SJSA1 (cell line): ENCODE results near the gene RAB37. TPM values are rescaled to one million over a fixed set of nuclear protein-coding genes. Genes with fewer than 3 reads are reported as not detected.

ENCODE experiments used
- DNase-seq, 2 experiments: peaks; one replicate each; pipeline ENCODE4 v3.0.0-alpha.2; 2015 to 2020; ENCODE audit warnings: low spot score in 2 of 2, low read depth in 1 of 2
- H3K27ac ChIP-seq: fragments of 250-450 bp; sonication (Bioruptor Pico); 2 replicates; pipeline ENCODE4 v1.5.1; 2020; ENCODE audit warnings: mild to moderate bottlenecking, moderate library complexity
- H3K27me3 ChIP-seq: fragments of 250-450 bp; sonication (Bioruptor Pico); replicated peaks from 2 replicates; pipeline ENCODE4 v1.5.1; 2020; ENCODE audit warnings: mild to moderate bottlenecking, moderate library complexity
- H3K36me3 ChIP-seq: fragments of 250-450 bp; sonication (Bioruptor Pico); 2 replicates; pipeline ENCODE4 v1.5.1; 2020; ENCODE audit warnings: mild to moderate bottlenecking
- H3K4me1 ChIP-seq: fragments of 250-450 bp; sonication (Bioruptor Pico); replicated peaks from 2 replicates; pipeline ENCODE4 v1.6.1; 2021; ENCODE audit warnings: mild to moderate bottlenecking
- H3K4me3 ChIP-seq: fragments of 250-450 bp; sonication (Bioruptor Pico); 2 replicates; pipeline ENCODE4 v1.5.1; 2020; ENCODE audit warnings: mild to moderate bottlenecking
- H3K9me3 ChIP-seq: fragments of 250-450 bp; sonication (Bioruptor Pico); replicated peaks from 2 replicates; pipeline ENCODE4 v1.5.1; 2020; ENCODE audit warnings: mild to moderate bottlenecking
- total RNA-seq: library from RNA; depleted of rRNA; stranded (reverse); fragments of >200 nt; shearing (Covaris generic); gene quantifications from 2 replicates; pipeline ENCODE4 v1.2.3, GENCODE V29; 2014

The RAB37 gene
- total RNA-seq, 1 experiment from 2014 or later = 1.6 TPM

- no peaks in the 10 kb centered on the region for H3K27me3 ChIP-seq
- no peak overlapping the region for H3K4me3 ChIP-seq
- peaks cover 45% of the 10 kb centered on the region for H3K36me3 ChIP-seq
- DNase-seq = no peak
- H3K27ac ChIP-seq = no peak overlapping the region
- H3K4me1 ChIP-seq = peaks cover 20% of the 10 kb centered on the region
- no peaks in the 10 kb centered on the region for H3K9me3 ChIP-seq
These were observed 30.1 kb downstream of the RAB37 start for GRCh38 chr17:74767111-74767516.

- Histone ChIP-seq H3K27ac (no peak overlapping the region), H3K4me3 (no peak overlapping the region), H3K9me3 (no peaks in the 10 kb centered on the region), H3K4me1 (peaks cover 11% of the 10 kb centered on the region), H3K27me3 (no peaks in the 10 kb centered on the region), H3K36me3 (peaks cover 56% of the 10 kb centered on the region)
- DNase-seq = no peak
These were observed 31.2 kb downstream of the RAB37 start for GRCh38 chr17:74768069-74768762.

GRCh38 chr17:74768763-74769114 lies 31.7 kb downstream of the RAB37 start:
- peaks cover 61% of the 10 kb centered on the region for H3K36me3 ChIP-seq
- no peak overlapping the region for H3K4me3 ChIP-seq
- DNase-seq = no peak
- no peaks in the 10 kb centered on the region for H3K27me3 ChIP-seq
- H3K4me1 ChIP-seq = peaks cover 11% of the 10 kb centered on the region
- H3K27ac ChIP-seq = no peak overlapping the region
- no peaks in the 10 kb centered on the region for H3K9me3 ChIP-seq

GRCh38 chr17:74769266-74769855 lies 32.3 kb downstream of the RAB37 start:
- Histone ChIP-seq H3K27ac (no peak overlapping the region), H3K9me3 (no peaks in the 10 kb centered on the region), H3K4me3 (no peak overlapping the region), H3K36me3 (peaks cover 66% of the 10 kb centered on the region), H3K27me3 (no peaks in the 10 kb centered on the region), H3K4me1 (peaks cover 16% of the 10 kb centered on the region)
- no peak for DNase-seq

- peaks cover 69% of the 10 kb centered on the region for H3K36me3 ChIP-seq
- DNase-seq = no peak
- peaks cover 21% of the 10 kb centered on the region for H3K4me1 ChIP-seq
- no peaks in the 10 kb centered on the region for H3K27me3 ChIP-seq
- no peak overlapping the region for H3K27ac ChIP-seq
- no peaks in the 10 kb centered on the region for H3K9me3 ChIP-seq
- H3K4me3 ChIP-seq = no peak overlapping the region
These were observed 32.9 kb downstream of the RAB37 start for GRCh38 chr17:74769856-74770497.

GRCh38 chr17:74770498-74771318 lies 33.7 kb downstream of the RAB37 start:
- H3K27ac ChIP-seq = no peak overlapping the region
- no peaks in the 10 kb centered on the region for H3K9me3 ChIP-seq
- H3K4me3 ChIP-seq = no peak overlapping the region
- H3K27me3 ChIP-seq = no peaks in the 10 kb centered on the region
- DNase-seq = no peak
- peaks cover 27% of the 10 kb centered on the region for H3K4me1 ChIP-seq
- H3K36me3 ChIP-seq = peaks cover 75% of the 10 kb centered on the region

GRCh38 chr17:74771319-74771914 lies 34.4 kb downstream of the RAB37 start:
- Histone ChIP-seq H3K9me3 (no peaks in the 10 kb centered on the region), H3K27me3 (no peaks in the 10 kb centered on the region), H3K27ac (no peak overlapping the region), H3K4me1 (peaks cover 27% of the 10 kb centered on the region), H3K4me3 (no peak overlapping the region), H3K36me3 (peaks cover 78% of the 10 kb centered on the region)
- DNase-seq = no peak

GRCh38 chr17:74772053-74772452 lies 35.0 kb downstream of the RAB37 start:
- no peak for DNase-seq
- Histone ChIP-seq H3K4me3 (no peak overlapping the region), H3K9me3 (no peaks in the 10 kb centered on the region), H3K27me3 (no peaks in the 10 kb centered on the region), H3K27ac (no peak overlapping the region), H3K36me3 (peaks cover 75% of the 10 kb centered on the region), H3K4me1 (peaks cover 31% of the 10 kb centered on the region)

GRCh38 chr17:74773414-74773813 lies 36.4 kb downstream of the RAB37 start:
- Histone ChIP-seq H3K36me3 (peaks cover 74% of the 10 kb centered on the region), H3K27ac (no peak overlapping the region), H3K4me1 (peaks cover 29% of the 10 kb centered on the region), H3K4me3 (no peak overlapping the region), H3K9me3 (no peaks in the 10 kb centered on the region), H3K27me3 (no peaks in the 10 kb centered on the region)
- DNase-seq = no peak

GRCh38 chr17:74773871-74774286 lies 36.8 kb downstream of the RAB37 start:
- H3K4me1 ChIP-seq = peaks cover 29% of the 10 kb centered on the region
- DNase-seq = peak in 1 of 2 experiments; percentile 57
- no peak overlapping the region for H3K27ac ChIP-seq
- H3K36me3 ChIP-seq = peaks cover 69% of the 10 kb centered on the region
- no peaks in the 10 kb centered on the region for H3K9me3 ChIP-seq
- H3K27me3 ChIP-seq = no peaks in the 10 kb centered on the region
- H3K4me3 ChIP-seq = no peak overlapping the region

GRCh38 chr17:74775409-74776043 lies 38.5 kb downstream of the RAB37 start:
- peaks cover 63% of the 10 kb centered on the region for H3K36me3 ChIP-seq
- H3K4me1 ChIP-seq = peaks cover 29% of the 10 kb centered on the region
- no peaks in the 10 kb centered on the region for H3K9me3 ChIP-seq
- H3K27ac ChIP-seq = peak overlapping the region; percentile 31; the same call in 1 of the 2 replicates
- DNase-seq = no peak
- no peaks in the 10 kb centered on the region for H3K27me3 ChIP-seq
- peak overlapping the region; percentile 61 for H3K4me3 ChIP-seq

GRCh38 chr17:74776044-74776962 lies 39.2 kb downstream of the RAB37 start, which contains the start of gene NAT9:
NAT9 (minus strand) TSS chr17:74776345; CDS start chr17:74775698, 647 bp downstream.
- Histone ChIP-seq H3K27me3 (no peaks in the 10 kb centered on the region), H3K4me3 (peak within 1 kb of the TSS; percentile 61), H3K9me3 (no peaks in the 10 kb centered on the region), H3K36me3 (peaks cover 59% of the 10 kb centered on the region), H3K4me1 (peaks cover 29% of the 10 kb centered on the region), H3K27ac (peak within 1 kb of the TSS; percentile 31; the same call in 1 of the 2 replicates)
- DNase-seq = peak; percentile 97 to 99
